ENCODE measurements around the gene WDR33. TPM values are rescaled to one million over a fixed set of nuclear protein-coding genes. Genes with fewer than 3 reads are reported as not detected.

WDR33 gene
- total and polyA plus RNA-seq, 2 of the 4 experiments (the other 2 are of a cell fraction): 19.6 to 41.2 TPM

GRCh38 chr2:127853671-127854070 is 42.7 kb upstream of the WDR33 start:
- no peak overlapping the region for H2AK9ac ChIP-seq (replicated peaks; ENCODE audit: low read depth, low read length, poor library complexity)
- no peak overlapping the region for H2BK15ac ChIP-seq (ENCODE audit: low read depth, low read length)
- peaks cover 42% of the 10 kb centered on the region for H4K20me1 ChIP-seq (ENCODE audit: insufficient read depth, low read length)
- H4K5ac ChIP-seq (ENCODE audit: low read depth, low read length): no peak overlapping the region
- in situ Hi-C loops (cut with MboI; ENCODE audit: low sequenced_read_pairs): no loop called here
- POLR2A ChIA-PET (ENCODE audit: unreplicated experiment): no interaction called here
- TF ChIP-seq POLR2A (IDR thresholded peaks at IDR 0.05; ENCODE audit: low read depth, low read length): no peak
- TF ChIP-seq RAD21 (IDR thresholded peaks at IDR 0.05; ENCODE audit: low read length): no peak
- TF ChIP-seq MXI1 (IDR thresholded peaks at IDR 0.05; ENCODE audit: borderline replicate concordance, low read depth, low read length): no peak
- no peak for TF ChIP-seq USF2 (IDR thresholded peaks at IDR 0.05; ENCODE audit: low read depth, low read length)
- no peak for TF ChIP-seq CEBPB (IDR thresholded peaks at IDR 0.05; ENCODE audit: low read depth, low read length)
- TF ChIP-seq CHD1 (IDR thresholded peaks at IDR 0.05; ENCODE audit: low read depth, low read length): no peak
- no peak for TF ChIP-seq SMC3 (IDR thresholded peaks at IDR 0.05; ENCODE audit: low read depth, low read length)
- TF ChIP-seq RFX5 (IDR thresholded peaks at IDR 0.05; ENCODE audit: low read depth, low read length): no peak
- TF ChIP-seq NFE2L2 (IDR thresholded peaks at IDR 0.05; ENCODE audit: low read depth, low read length): no peak
- TF ChIP-seq RCOR1 (IDR thresholded peaks at IDR 0.05; ENCODE audit: insufficient replicate concordance, low read length): no peak
- no peak for TF ChIP-seq BHLHE40 (IDR thresholded peaks at IDR 0.05; ENCODE audit: low read depth, low read length)
- no peak for TF ChIP-seq MAZ (IDR thresholded peaks at IDR 0.05; ENCODE audit: borderline replicate concordance, low read depth, low read length)
- TF ChIP-seq ELK1 (IDR thresholded peaks at IDR 0.05; ENCODE audit: borderline replicate concordance, low read depth, low read length): no peak
- TF ChIP-seq MAFK (IDR thresholded peaks at IDR 0.05; ENCODE audit: low read depth, low read length): no peak
- TF ChIP-seq CTCF (conservative IDR thresholded peaks at IDR 0.05; ENCODE audit: low read depth, low read length): no peak
- no peak for TF ChIP-seq FOS (IDR thresholded peaks at IDR 0.05; ENCODE audit: low read depth, low read length)
- no peak overlapping the region for H3K27ac ChIP-seq (ENCODE audit: insufficient read depth, low read length)
- no peaks in the 10 kb centered on the region for H3K9me3 ChIP-seq (ENCODE audit: control insufficient read depth, insufficient read depth, low read length)
- peaks cover 10% of the 10 kb centered on the region for H3K9me1 ChIP-seq (ENCODE audit: insufficient read depth, low read length)
- H3K4me1 ChIP-seq (ENCODE audit: control insufficient read depth, insufficient read depth, low read length): peaks cover 2% of the 10 kb centered on the region; the same call in 1 of the 2 replicates
- intact Hi-C loops (cut with micrococcal nuclease): no loop called here
- no peak overlapping the region for H2BK5ac ChIP-seq (ENCODE audit: low read depth, low read length, poor library complexity, severe bottlenecking)
- no peak overlapping the region for H4K8ac ChIP-seq (ENCODE audit: low read depth in 2 of 2, low read length in 2 of 2)
- ATAC-seq (ENCODE audit: low read depth): no peak
- no peak overlapping the region for H2BK20ac ChIP-seq (ENCODE audit: low read depth, low read length)
- H3K9ac ChIP-seq (ENCODE audit: low read depth, low read length): no peak overlapping the region
- no peak overlapping the region for H3K4me2 ChIP-seq (ENCODE audit: low read depth, low read length)
- peak overlapping the region; percentile 3; the same call in 1 of the 2 replicates for H3K23ac ChIP-seq (ENCODE audit: low read depth, low read length)
- CTCF ChIA-PET: interaction anchor here (0.6 kb wide), 1 partner anchor 58 kb away, joined by 3 read pairs; no protein-coding TSS in a partner anchor
- H3K27me3 ChIP-seq (ENCODE audit: control insufficient read depth, insufficient read depth, low read length): no peaks in the 10 kb centered on the region
- H3K79me1 ChIP-seq (ENCODE audit: low read depth in 1 of 2, low read length in 2 of 2): peaks cover 33 to 67% of the 10 kb centered on the region in 2 experiments
- no peak overlapping the region for H4K91ac ChIP-seq (ENCODE audit: insufficient read depth, low read depth, low read length)
- H3K56ac ChIP-seq (ENCODE audit: extremely low read depth, insufficient read depth, low read length): no peak overlapping the region
- BruUV-seq (replicated peaks): no TSS peak
- H3K4ac ChIP-seq (ENCODE audit: low read depth, low read length): no peak overlapping the region
- H2BK120ac ChIP-seq (ENCODE audit: low read depth, low read length): no peak overlapping the region
- H2AFZ ChIP-seq (replicated peaks; ENCODE audit: low read length, poor library complexity): no peak overlapping the region
- H3K36me3 ChIP-seq (ENCODE audit: control insufficient read depth, insufficient read depth, low read length): peaks cover 18% of the 10 kb centered on the region
- dilution Hi-C loops (cut with HindIII; ENCODE audit: low sequenced_read_pairs, unreplicated experiment): no loop called here
- H2AK5ac ChIP-seq (ENCODE audit: low read depth, low read length): no peak overlapping the region
- peak; percentile 49 for DNase-seq
- no peak overlapping the region for H3K4me3 ChIP-seq (ENCODE audit: insufficient read depth, low read depth, low read length)
- H3K14ac ChIP-seq (replicated peaks; ENCODE audit: low read depth, low read length): no peak overlapping the region
- WGBS, 2 experiments (ENCODE audit: extremely low coverage in 2 of 2, insufficient read length in 1 of 2): 83% methylated on average over 1 of the region's 4 CpGs; no CpG with 5 or more reads in 1 of the 2 experiments
- H3K18ac ChIP-seq (ENCODE audit: low read depth, low read length): no peak overlapping the region
